GM13977 (cell line): ENCODE data around the gene DPAGT1.

Experiments used
- DNase-seq: peaks from one replicate; pipeline ENCODE4 v3.0.0; 2012; ENCODE audit warnings: low spot score
- CTCF ChIP-seq: IDR thresholded peaks from 2 replicates; pipeline ENCODE4 v1.5.1; 2012; ENCODE audit warnings: mild to moderate bottlenecking, control low read depth; ENCODE audit not compliant: insufficient read depth; ENCODE audit errors: extremely low read depth, missing control alignments
- in situ Hi-C: fragments of 300-500 bp; cut with MboI; formaldehyde crosslinking; loops from one replicate; pipeline ENCODE4 v1.12.0; 2022; ENCODE audit warnings: low sequenced_read_pairs, low pct_unique_long_range_greater_than_20kb, mixed read lengths, inconsistent platforms; ENCODE audit not compliant: unreplicated experiment

The DPAGT1 gene

DNA sequence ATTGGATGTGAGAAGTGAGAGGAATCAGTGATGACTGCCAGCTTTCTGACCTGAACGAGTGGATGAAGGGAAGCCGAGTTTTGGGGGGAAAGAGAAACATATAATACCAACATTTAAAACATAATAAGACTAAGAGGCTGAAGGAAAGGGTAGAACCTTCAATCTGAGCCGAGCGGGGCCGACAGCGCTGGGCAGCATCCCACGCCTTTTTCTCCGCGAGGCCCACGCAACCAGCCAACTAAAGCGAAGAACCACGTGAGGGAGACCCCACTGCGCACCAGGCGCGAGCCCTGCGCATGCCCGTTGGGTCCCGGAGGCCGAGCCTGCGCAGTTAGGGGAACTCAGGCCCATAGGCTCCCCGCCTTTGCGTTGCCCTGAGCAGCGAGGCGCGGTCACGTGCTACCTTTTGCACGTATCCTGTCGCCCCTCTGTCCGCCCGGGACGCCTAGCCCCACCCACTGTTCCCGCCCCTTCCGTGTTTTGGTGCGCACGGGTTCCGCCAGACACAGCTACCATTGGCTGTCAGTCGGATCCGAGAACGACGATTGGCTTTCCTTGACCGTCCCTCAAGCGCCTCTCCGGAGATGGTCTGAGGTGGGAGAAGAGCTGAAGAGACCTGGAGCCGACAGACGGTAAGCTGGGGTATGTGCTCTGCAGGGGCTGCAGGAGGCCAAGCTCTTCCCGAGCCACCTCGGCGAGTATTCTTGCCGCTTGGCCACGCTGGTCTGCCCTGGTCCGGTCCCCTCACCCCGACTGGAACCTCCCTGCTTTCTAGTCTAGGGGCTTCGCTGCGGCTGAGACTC lies 19.6 kb upstream of the DPAGT1 start, which contains the start of gene HINFP:
Gene HINFP, plus strand, starts transcription at position 573 of the 803 bp plus-strand sequence. CDS start 5,365 bp downstream, outside the sequence.
- DNase-seq = peak; percentile 97
- TF ChIP-seq CTCF = no peak
- in situ Hi-C loops = no loop called here

GRCh38 chr11:119120639-119121007 lies 19.0 kb upstream of the DPAGT1 start:
- no peak for TF ChIP-seq CTCF
- no peak for DNase-seq
- in situ Hi-C loops = no loop called here

GRCh38 chr11:119118946-119119345 lies 17.3 kb upstream of the DPAGT1 start:
- no peak for TF ChIP-seq CTCF
- DNase-seq = no peak
- in situ Hi-C loops = no loop called here

- TF ChIP-seq CTCF = no peak
- no peak for DNase-seq
- in situ Hi-C loops = no loop called here
Measured at GRCh38 chr11:119118227-119118626, 16.6 kb upstream of the DPAGT1 start.

DNA sequence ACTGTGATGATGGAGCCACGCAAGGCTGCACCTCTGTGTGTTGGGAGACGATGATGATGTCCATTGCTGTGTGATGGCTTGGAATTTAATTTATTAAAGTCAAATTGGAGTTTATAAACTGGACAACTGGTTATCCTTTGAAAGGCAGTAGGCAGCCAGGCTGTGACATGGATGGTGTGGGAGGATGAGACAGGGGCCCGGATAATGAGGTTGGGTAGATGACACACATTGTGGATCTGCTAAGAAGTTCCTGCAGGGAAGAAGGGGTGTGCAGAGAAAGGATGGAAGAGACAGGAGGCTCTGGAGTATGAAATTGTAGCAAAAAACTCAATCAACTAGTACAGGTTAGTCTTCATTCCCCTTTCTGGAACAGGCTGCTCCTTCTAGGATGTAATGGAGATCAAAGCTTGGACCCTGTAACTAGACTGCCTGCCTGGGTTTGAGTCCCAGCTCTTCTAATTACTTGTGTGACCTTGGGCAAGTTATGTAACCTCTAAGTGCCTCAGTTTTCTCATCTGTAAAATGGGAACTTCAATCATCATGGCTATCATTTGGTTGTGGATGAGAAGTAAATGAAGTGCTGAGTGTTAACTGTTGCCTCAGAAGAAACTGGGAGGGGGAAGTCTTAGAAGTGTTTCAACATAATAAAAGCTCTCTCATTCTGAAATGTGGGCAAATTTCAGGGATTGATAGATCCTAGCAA lies 15.5 kb upstream of the DPAGT1 start:
- no peak for DNase-seq
- TF ChIP-seq CTCF = no peak
- in situ Hi-C loops = no loop called here

DNA sequence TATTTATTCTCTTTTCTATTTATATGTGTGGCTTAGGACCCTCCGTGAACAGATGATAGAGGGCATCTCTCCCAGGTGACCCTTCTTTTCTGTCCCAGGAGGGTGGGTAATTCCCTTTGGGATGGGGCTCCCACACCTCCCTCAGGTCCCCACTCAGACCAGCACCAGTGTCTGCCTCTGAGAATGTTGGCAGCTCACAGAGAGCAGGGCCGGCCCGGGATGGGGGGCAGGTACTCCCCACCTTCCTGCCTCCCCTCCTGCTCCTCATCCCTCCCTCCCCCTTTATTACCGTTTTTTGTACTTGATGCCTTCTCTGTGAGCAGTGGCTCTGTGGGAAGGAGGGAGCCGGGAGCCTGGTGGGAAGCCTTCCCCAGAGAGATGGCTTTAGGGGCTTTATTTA lies 14.9 kb upstream of the DPAGT1 start:
- in situ Hi-C loops = no loop called here
- no peak for TF ChIP-seq CTCF
- no peak for DNase-seq
